Testis (tissue), 2 donors: ENCODE measurements around the gene QSOX2.

Experiments used
- CTCF ChIP-seq, 3 experiments: fragments of 450-650 bp in 2 of 3; fragments of 200-600 bp in 1 of 3; sonication (generic) in 1 of 3; IDR thresholded peaks; one replicate each; pipeline ENCODE4 v1.5.1; 2016 to 2019; ENCODE audit warnings: antibody characterized with exemption in 3 of 3, mild to moderate bottlenecking in 2 of 3, moderate library complexity in 1 of 3
- POLR2A ChIP-seq: fragments of 450-650 bp; IDR thresholded peaks from one replicate; pipeline ENCODE4 v1.6.1; 2017; ENCODE audit warnings: antibody characterized with exemption, mild to moderate bottlenecking, moderate library complexity

GRCh38 chr9:136218271-136218670 is 27.3 kb downstream of the QSOX2 start:
- TF ChIP-seq CTCF (IDR thresholded peaks at IDR 0.05) (no peak), POLR2A (no peak)
